IPS-15b (cell line): ENCODE measurements around the gene CLIP2.
A peak's percentile ranks its signal among the peaks of the same experiment; 100 is the strongest.

Experiments
- H3K27me3 ChIP-seq: one replicate; pipeline ENCODE4 v1.6.1; 2013; ENCODE audit warnings: low read length; ENCODE audit not compliant: control insufficient read depth, insufficient read depth
- H3K36me3 ChIP-seq: one replicate; pipeline ENCODE4 v1.6.1; 2013; ENCODE audit warnings: low read length; ENCODE audit not compliant: control insufficient read depth, insufficient read depth
- H3K4me1 ChIP-seq: one replicate; pipeline ENCODE4 v1.6.1; 2013; ENCODE audit warnings: mild to moderate bottlenecking, low read length; ENCODE audit not compliant: control insufficient read depth, insufficient read depth
- H3K4me3 ChIP-seq: one replicate; pipeline ENCODE4 v1.5.1; 2013; ENCODE audit warnings: low read depth, low read length
- H3K9ac ChIP-seq: one replicate; pipeline ENCODE4 v1.6.1; 2013; ENCODE audit warnings: low read depth, mild to moderate bottlenecking, low read length
- H3K9me3 ChIP-seq: one replicate; pipeline ENCODE4 v1.6.1; 2013; ENCODE audit warnings: mild to moderate bottlenecking, low read length; ENCODE audit not compliant: control insufficient read depth, insufficient read depth

Gene CLIP2

DNA sequence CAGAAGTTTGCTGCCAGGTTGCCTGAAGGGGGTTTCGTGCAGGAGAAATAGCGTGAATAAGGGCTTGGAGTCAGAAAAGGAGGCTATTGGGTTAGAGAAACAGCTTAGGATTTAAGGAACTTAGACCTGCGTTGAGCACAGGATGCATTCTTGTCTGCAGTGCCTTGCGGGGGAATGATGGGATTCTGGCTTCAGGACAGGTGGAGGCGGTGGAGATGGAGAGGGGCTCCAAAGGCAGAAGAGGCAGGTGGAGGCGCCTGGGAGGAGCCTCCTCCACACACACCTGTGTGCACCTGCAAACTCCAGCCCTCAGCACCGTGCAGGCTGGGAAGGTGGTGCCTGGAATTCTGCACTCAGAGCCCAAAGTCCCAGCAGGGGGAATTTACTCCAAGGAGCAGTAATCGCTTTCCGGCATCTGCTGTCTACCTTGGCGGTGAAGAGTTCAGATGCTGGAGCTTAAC lies 1.8 kb downstream of the CLIP2 start:
- Histone ChIP-seq H3K9me3 (no peaks in the 10 kb centered on the region), H3K4me1 (peaks cover 14% of the 10 kb centered on the region), H3K9ac (no peak overlapping the region), H3K27me3 (no peaks in the 10 kb centered on the region), H3K4me3 (peak overlapping the region; percentile 80), H3K36me3 (no peaks in the 10 kb centered on the region)

DNA sequence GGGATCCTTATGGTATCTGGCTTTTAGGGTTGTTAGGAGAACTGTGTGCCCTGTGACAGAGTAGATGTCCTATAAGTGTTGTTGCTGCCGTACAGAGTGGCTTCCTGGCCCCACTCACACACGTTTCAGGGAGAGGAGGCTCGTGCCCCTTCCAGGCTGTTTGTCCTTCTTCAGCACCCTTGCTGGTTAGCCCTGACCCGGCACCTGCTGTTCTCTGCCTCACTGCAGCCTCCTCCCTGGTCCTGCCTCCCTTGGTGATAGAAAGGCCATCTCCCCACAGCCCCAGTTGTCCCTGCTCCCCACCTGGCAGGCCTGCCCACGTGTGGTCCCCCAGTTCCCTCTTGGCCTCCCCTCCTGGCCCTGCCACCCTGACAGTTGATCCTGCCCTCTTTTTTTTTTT lies 2.3 kb downstream of the CLIP2 start:
- peaks cover 14% of the 10 kb centered on the region for H3K4me1 ChIP-seq
- H3K9ac ChIP-seq: no peak overlapping the region
- H3K9me3 ChIP-seq: no peaks in the 10 kb centered on the region
- H3K4me3 ChIP-seq: no peak overlapping the region
- H3K27me3 ChIP-seq: no peaks in the 10 kb centered on the region
- H3K36me3 ChIP-seq: no peaks in the 10 kb centered on the region

DNA sequence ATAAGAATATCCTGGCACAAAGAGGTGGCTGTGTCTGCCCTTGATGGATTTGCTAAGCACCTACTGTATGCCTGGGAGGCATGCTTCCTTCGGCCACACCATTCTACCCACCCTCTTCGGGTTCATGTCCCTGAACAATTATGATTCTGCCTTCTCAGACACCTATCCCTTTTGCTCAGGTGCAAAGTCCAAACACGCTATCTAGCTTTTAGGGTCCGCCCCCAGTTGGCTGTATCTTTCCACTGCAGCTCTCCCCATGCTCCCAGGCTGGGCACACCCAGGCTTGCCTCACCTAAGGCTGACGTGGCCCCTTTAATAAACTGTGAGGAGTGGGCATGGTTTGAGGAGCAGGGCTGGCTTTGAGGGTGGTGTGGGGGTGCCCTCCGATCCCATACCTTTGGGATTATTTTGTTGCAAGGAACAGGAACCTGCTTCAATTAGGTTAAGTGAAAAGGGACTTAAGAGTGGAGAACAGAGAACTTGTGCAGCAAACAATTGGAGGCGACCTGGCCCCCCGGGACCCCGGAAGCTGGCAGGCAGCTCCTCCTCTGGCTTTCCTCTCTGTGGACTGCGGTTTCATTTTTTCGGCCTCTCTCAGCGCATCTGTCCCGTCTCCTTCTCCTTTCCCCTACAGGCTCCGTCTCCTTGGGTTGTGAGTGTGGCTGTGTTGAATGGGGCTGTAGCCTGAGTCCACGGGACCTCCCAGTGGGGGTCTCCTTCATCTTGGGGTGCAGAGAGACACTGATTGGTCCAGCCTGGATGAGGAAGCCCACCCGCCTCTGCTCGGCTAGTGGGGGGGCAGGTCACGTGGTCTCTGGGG lies 3.8 kb downstream of the CLIP2 start:
- H3K9ac ChIP-seq: no peak overlapping the region
- H3K27me3 ChIP-seq: no peaks in the 10 kb centered on the region
- H3K4me3 ChIP-seq: no peak overlapping the region
- H3K4me1 ChIP-seq: peaks cover 13% of the 10 kb centered on the region
- no peaks in the 10 kb centered on the region for H3K9me3 ChIP-seq
- no peaks in the 10 kb centered on the region for H3K36me3 ChIP-seq

DNA sequence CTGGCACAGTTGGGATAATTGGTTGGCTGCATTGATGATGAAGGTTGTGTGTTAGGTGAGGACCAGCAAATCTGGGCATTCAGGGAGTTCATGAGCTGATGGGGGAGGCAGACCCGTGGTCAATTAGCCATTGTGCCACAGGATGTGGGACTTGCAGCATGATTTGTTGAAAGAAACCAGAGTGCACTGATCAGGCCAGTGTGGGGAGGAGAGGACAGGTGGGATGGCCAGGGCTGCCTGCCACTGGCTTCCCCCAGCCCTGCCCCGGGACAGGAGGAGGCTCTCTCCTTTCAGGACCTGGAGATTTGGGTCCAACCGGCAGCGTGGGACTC lies 4.3 kb downstream of the CLIP2 start:
- Histone ChIP-seq H3K9ac (no peak overlapping the region), H3K4me3 (no peak overlapping the region)

DNA sequence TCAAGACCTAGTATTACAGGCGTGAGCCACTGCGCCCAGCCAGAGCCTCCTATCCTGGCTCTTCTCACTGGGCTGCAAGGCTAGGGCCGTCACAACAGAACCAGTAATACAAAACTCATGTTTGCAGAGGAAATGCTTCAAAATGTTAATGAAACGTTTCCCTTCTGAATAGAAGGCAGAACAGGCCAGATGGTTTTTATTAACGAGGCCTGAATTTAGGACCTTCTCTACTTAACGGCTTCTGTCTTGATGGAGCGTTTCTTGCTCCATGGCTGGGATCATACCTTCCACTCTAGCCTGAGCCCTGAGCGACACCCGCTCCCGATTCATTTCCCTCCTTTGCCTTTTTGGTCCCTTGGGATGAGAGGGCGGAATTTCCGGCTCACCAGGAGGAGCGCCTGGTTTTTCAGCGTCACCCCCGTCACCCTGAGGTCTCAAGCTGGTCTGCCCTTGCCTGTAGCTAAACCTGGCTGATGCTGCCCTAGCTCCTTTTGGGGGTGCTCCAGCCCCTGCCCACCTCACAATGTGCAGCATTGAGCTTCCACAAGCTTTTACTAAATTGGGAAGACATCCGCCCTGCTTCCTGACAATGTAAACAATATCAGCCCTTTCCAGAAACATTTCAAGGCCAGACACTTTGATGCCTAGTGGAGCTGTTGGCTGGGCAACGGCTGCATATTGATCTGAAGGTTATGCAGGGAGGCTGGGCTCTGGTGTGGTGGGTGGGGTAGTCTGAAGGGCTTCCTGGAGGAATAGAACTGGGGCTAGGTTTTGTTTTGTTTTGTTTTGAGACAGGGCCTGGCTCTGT lies 5.2 kb downstream of the CLIP2 start:
- Histone ChIP-seq H3K4me1 (peaks cover 8% of the 10 kb centered on the region), H3K36me3 (no peaks in the 10 kb centered on the region), H3K4me3 (no peak overlapping the region), H3K9ac (no peak overlapping the region), H3K9me3 (no peaks in the 10 kb centered on the region), H3K27me3 (no peaks in the 10 kb centered on the region)

More for the DNA sequence above, 4.3 kb downstream of the CLIP2 start:
- H3K9me3 ChIP-seq: no peaks in the 10 kb centered on the region
- no peaks in the 10 kb centered on the region for H3K36me3 ChIP-seq
- H3K4me1 ChIP-seq: peaks cover 8% of the 10 kb centered on the region
- H3K27me3 ChIP-seq: no peaks in the 10 kb centered on the region

DNA sequence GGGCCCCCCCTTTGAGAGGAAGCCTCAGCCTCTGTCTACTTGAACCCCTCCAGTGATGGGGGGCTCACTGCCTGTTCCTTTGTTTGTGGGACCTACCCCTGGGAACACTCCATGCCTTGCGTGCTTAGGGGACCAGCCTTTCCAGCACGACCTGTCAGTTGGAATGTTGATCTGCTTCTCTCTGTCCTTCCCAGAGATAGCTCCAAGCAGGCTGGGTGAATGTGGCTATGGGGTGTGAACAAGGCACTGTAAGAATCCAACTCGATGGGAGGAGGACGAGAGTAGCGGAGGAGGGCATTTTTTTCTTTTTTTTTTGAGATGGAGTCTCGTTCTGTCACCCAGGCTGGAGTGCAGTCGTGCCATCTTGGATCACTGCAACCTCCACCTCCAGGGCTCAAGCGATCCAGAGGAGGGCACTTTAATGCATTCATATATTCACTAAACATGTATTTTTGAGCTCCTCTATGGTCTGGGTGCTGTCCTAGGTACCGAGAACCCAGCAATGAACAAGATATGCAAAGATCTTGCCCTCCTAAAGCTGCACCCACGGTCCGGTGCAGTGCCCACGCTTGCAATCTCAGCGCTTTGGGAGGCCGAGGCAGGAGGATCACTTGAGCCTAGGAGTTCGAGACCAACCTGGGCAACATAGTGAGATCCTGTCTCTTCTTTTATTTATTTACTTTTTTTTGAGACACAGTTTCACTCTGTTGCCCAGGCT lies 8.5 kb downstream of the CLIP2 start:
- H3K4me1 ChIP-seq: peaks cover 5% of the 10 kb centered on the region
- no peaks in the 10 kb centered on the region for H3K27me3 ChIP-seq
- peaks cover 3% of the 10 kb centered on the region for H3K36me3 ChIP-seq
- no peaks in the 10 kb centered on the region for H3K9me3 ChIP-seq
- no peak overlapping the region for H3K9ac ChIP-seq
- H3K4me3 ChIP-seq: no peak overlapping the region

DNA sequence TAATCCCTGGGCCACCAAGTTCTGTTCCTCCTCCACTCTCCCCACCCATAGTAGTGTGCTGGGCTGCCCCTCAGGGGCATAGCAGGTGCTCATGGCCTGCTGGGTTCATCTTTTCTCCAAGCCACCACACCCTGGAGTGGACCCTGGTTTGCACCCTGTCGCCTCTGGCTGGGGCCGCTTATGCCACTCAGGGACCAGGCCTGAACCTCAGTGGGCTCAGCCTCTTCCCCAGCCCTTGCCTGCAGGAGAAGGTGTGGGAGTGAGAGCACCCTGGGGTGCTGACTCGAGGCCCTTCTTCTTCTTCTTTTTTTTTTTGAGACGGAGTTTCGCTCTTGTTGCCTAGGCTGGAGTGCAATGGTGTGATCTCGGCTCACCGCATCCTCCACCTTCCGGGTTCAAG lies 10.2 kb downstream of the CLIP2 start:
- no peak overlapping the region for H3K9ac ChIP-seq
- peaks cover 2% of the 10 kb centered on the region for H3K4me1 ChIP-seq
- peaks cover 3% of the 10 kb centered on the region for H3K36me3 ChIP-seq
- no peaks in the 10 kb centered on the region for H3K27me3 ChIP-seq
- H3K4me3 ChIP-seq: no peak overlapping the region
- no peaks in the 10 kb centered on the region for H3K9me3 ChIP-seq

DNA sequence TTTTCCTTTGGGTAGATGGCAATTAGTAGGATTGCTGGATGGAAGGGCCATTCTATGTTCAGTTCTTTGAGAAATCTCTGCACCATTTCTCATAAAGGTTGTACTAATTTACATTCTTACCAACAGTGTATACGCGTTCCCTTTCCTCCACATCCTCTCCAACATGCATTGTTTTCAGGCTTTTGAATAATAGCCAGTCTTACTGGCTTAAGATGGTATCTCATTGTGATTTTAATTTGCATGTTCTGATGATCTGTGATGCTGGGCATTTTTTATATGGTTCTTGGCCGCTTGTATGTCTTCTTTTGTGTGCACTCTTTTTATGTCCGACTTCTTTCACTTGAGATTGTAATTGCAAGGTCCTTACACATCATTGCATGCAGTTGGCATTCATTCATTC lies 11.7 kb downstream of the CLIP2 start:
- peaks cover 3% of the 10 kb centered on the region for H3K36me3 ChIP-seq

DNA sequence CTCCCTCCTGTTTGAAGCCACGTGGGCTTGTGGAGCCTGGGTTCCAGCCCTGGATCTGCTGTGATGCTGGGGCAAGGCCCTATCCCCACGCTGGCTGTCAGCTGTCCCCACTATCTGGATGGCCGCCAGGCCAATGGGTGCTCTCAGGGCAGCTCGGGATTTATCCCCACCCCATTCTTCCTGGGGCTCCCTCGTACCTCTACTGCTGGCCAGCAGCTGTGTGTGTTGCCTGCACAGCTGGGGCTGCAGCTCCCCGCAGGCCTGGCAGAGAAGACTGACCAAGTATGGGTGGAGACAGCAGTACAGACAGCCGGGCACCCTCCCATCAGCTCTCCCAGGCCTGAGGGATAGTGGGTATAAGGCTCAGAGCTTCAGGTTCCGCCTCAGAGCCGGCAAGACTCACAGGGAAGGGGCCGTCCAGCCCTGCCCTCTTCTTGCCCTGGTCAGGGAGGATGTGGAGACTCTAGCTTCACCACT lies 13.6 kb downstream of the CLIP2 start:
- Histone ChIP-seq H3K27me3 (no peaks in the 10 kb centered on the region), H3K4me1 (no peaks in the 10 kb centered on the region), H3K4me3 (no peak overlapping the region), H3K9me3 (no peaks in the 10 kb centered on the region), H3K36me3 (peaks cover 3% of the 10 kb centered on the region), H3K9ac (no peak overlapping the region)

More for the DNA sequence above, 11.7 kb downstream of the CLIP2 start:
- Histone ChIP-seq H3K9me3 (no peaks in the 10 kb centered on the region), H3K4me1 (no peaks in the 10 kb centered on the region), H3K27me3 (no peaks in the 10 kb centered on the region), H3K9ac (no peak overlapping the region), H3K4me3 (no peak overlapping the region)

DNA sequence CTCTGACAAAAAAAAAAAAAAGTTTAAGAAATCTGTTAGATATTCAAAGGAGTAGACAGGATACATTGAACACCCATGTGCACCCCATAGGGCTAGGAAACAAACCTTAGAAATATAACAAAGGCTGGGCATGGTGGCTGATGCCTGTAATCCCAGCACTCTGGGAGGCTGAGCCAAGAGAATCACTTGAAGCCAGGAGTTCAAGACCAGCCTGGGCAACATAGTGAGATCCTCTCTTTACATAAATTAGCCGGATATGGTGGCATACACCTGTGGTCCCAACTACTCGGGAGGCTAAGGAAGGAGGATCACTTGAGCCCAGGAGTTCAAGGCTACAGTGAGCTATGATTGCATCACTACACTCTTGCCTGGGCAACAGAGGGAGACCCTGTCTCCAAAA lies 15.3 kb downstream of the CLIP2 start:
- H3K4me3 ChIP-seq: no peak overlapping the region
- no peaks in the 10 kb centered on the region for H3K9me3 ChIP-seq
- H3K4me1 ChIP-seq: no peaks in the 10 kb centered on the region
- no peak overlapping the region for H3K9ac ChIP-seq
- peaks cover 3% of the 10 kb centered on the region for H3K36me3 ChIP-seq
- no peaks in the 10 kb centered on the region for H3K27me3 ChIP-seq

DNA sequence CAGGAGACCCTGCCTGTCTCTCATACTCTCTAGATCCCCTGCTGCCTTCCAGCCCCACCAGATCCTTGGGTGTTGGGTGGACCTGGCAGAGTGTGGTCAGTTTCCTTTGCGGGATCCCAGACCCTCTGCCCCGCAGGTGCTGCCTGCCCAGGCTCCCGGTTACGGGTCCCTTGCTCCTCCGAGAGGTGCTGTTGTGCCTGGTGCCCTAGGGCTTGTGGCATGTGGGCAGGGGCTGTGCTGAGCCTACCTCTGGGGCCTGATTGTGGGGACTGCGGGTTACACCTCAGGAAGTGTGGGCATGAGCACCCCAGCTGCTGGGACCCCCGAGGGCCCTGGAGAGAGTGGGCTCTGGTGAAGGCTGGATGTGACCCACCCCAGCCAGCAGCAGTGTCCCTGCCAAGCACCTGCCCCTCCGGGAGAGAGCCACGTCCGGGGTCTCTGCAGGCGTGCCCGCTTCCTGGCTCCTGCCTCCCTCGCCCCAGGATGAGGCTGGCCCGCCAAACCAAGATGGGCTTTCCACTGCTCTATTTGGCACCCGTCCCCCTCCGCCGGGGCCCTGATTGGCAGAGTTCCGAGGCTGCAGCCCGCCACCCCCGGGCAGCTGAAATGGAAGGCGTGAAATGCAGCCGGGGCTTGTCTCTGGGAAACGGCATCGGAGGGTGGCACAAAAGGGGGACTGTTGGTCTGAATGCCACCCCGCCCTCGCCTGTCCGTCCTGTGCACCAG lies 17.0 kb downstream of the CLIP2 start:
- no peaks in the 10 kb centered on the region for H3K9me3 ChIP-seq
- H3K27me3 ChIP-seq: no peaks in the 10 kb centered on the region
- no peak overlapping the region for H3K9ac ChIP-seq
- H3K36me3 ChIP-seq: peaks cover 3% of the 10 kb centered on the region
- H3K4me3 ChIP-seq: no peak overlapping the region
- no peaks in the 10 kb centered on the region for H3K4me1 ChIP-seq
